Gastrocnemius medialis (tissue), 4 donors: ENCODE measurements around the gene TEAD4. TPM values are rescaled to one million over a fixed set of nuclear protein-coding genes. Genes with fewer than 3 reads are reported as not detected.

Experiments
- ATAC-seq, 2 donors: fragments of 150-250 bp; one replicate each; pipeline ENCODE4 v1.9.1; 2016
- DNase-seq, 2 donors: peaks; one replicate each; pipeline ENCODE4 v3.0.0-alpha.2; 2019
- H3K27ac ChIP-seq, 4 donors: fragments of 200-600 bp; sonication (generic); 1 replicate in 1 of 4; 2 replicates in 3 of 4; pipeline ENCODE4 v1.5.1; 2016 to 2018; ENCODE audit warnings: mild to moderate bottlenecking in 2 of 4, moderate library complexity in 1 of 4
- H3K27me3 ChIP-seq, 3 donors: fragments of 200-600 bp; sonication (generic) in 2 of 3; 1 replicate in 1 of 3; 2 replicates in 2 of 3; pipeline versions ENCODE4 v1.5.1 to v1.6.0; 2016 to 2019; ENCODE audit warnings: mild to moderate bottlenecking in 1 of 3, moderate library complexity in 1 of 3
- H3K36me3 ChIP-seq, 2 donors: fragments of 200-600 bp; sonication (generic) in 1 of 2; one replicate each; pipeline ENCODE4 v1.5.1; 2017 to 2018
- H3K4me1 ChIP-seq, 2 donors: fragments of 200-600 bp; sonication (generic) in 1 of 2; one replicate each; pipeline ENCODE4 v1.5.1; 2016 to 2017; ENCODE audit warnings: mild to moderate bottlenecking in 2 of 2
- H3K4me3 ChIP-seq, 4 donors: fragments of 200-600 bp; sonication (generic) in 3 of 4; 1 replicate in 1 of 4; 2 replicates in 3 of 4; pipeline ENCODE4 v1.5.1; 2016 to 2019; ENCODE audit warnings: mild to moderate bottlenecking in 2 of 4
- H3K9me3 ChIP-seq, 3 donors: fragments of 200-600 bp; sonication (generic) in 2 of 3; 1 replicate in 1 of 3; 2 replicates in 2 of 3; pipeline ENCODE4 v1.5.1; 2016 to 2019
- POLR2A ChIP-seq, 2 donors: fragments of 450-650 bp; IDR thresholded peaks; one replicate each; pipeline ENCODE4 v1.6.1; 2017; ENCODE audit warnings: antibody characterized with exemption in 2 of 2, mild to moderate bottlenecking in 2 of 2, moderate library complexity in 2 of 2
- in situ Hi-C, 4 donors: fragments of 200-750 bp; cut with MboI; loops; one replicate each; pipeline versions ENCODE4 v1.15.0 to v1.8.0; 2017; ENCODE audit warnings: low sequenced_read_pairs in 4 of 4
- intact Hi-C: fragments of 100-400 bp; cut with DNase I; formaldehyde crosslinking; loops from one replicate; pipeline ENCODE4 v1.15.1; 2023; ENCODE audit warnings: low total_unique reads
- total RNA-seq, 4 donors: library from RNA; depleted of rRNA; stranded (reverse); fragments of >200 nt; gene quantifications; one replicate each; pipeline versions ENCODE4 v1.1.0 to v1.2.3, GENCODE V29; 2016
- TF ChIP-seq, protein P1 (sequence below), 5 experiments: fragments of 450-650 bp in 3 of 5; fragments of 200-600 bp in 2 of 5; sonication (generic) in 2 of 5; IDR thresholded peaks in 4 of 5; conservative IDR thresholded peaks in 1 of 5; 1 replicate in 4 of 5; 2 replicates in 1 of 5; pipeline ENCODE4 v1.5.1; 2016 to 2019; ENCODE audit warnings: antibody characterized with exemption in 5 of 5, mild to moderate bottlenecking in 3 of 5, moderate library complexity in 3 of 5

TEAD4 gene
- total RNA-seq, 4 donors from 2014 or later = 91.1 to 201 (median 122) TPM

DNA sequence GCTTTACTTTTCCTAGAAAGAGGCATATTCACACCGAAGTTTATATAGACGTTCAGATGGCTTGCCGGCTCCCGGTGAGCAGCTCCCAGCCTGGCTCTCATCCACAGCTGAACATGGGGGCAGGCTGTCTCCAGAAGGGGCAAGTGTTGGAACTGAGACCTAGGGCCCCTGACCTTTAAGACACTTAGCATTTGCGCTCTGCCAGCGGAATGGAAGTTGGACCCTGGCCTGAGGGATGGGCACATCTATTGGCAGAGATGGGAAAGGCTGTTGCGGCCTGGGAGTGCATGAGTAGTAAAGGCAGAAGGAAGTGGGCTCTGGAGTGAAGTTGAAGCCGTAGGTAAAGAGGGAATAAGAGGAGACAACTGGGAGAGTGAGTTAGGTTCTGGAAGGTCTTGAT, 63.8 kb downstream of the TEAD4 start:
- intact Hi-C loops (no loop called here), in situ Hi-C loops (no loop called here)
- Histone ChIP-seq H3K9me3 (no peaks in the 10 kb centered on the region), H3K4me1 (peaks cover 11 to 15% of the 10 kb centered on the region in 2 donors), H3K4me3 (no peak overlapping the region), H3K27ac (peak overlapping the region in 2 of 4 donors; percentile 17 to 49), H3K27me3 (no peaks in the 10 kb centered on the region), H3K36me3 (peaks cover 0 to 75% of the 10 kb centered on the region in 2 donors)
- TF ChIP-seq, protein P1, sequence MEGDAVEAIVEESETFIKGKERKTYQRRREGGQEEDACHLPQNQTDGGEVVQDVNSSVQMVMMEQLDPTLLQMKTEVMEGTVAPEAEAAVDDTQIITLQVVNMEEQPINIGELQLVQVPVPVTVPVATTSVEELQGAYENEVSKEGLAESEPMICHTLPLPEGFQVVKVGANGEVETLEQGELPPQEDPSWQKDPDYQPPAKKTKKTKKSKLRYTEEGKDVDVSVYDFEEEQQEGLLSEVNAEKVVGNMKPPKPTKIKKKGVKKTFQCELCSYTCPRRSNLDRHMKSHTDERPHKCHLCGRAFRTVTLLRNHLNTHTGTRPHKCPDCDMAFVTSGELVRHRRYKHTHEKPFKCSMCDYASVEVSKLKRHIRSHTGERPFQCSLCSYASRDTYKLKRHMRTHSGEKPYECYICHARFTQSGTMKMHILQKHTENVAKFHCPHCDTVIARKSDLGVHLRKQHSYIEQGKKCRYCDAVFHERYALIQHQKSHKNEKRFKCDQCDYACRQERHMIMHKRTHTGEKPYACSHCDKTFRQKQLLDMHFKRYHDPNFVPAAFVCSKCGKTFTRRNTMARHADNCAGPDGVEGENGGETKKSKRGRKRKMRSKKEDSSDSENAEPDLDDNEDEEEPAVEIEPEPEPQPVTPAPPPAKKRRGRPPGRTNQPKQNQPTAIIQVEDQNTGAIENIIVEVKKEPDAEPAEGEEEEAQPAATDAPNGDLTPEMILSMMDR (IDR thresholded peaks at IDR 0.05 in 4 of 5, conservative IDR thresholded peaks at IDR 0.05 in 1 of 5) = no peak
- TF ChIP-seq POLR2A (IDR thresholded peaks at IDR 0.05) = no peak
- DNase-seq = no peak
- ATAC-seq = peak in 1 of 2 donors; percentile 20

DNA sequence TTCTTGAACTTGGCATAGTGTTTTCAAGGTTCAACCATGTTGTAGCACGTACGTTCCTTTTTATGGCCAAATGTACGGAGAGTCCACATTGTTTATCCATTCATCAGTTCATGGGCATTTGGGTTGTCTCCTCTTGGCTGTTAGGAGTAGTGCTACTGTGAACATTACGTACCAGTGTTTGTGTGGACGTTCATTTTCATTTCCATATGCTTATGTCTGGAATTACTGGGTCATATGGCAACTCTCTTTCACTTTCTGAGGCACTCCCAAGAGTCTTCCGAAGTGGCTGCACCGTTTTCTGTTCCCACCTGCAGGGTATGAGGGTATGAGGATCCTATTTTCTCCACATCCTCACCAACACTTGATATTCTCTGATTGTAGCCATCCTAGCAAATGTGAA, 68.9 kb downstream of the TEAD4 start:
- intact Hi-C loops = no loop called here
- TF ChIP-seq POLR2A (IDR thresholded peaks at IDR 0.05) = no peak
- TF ChIP-seq, protein P1 (IDR thresholded peaks at IDR 0.05 in 4 of 5, conservative IDR thresholded peaks at IDR 0.05 in 1 of 5) = no peak
- in situ Hi-C loops = loop anchor here in 1 of 4 donors (25.0 kb wide), 1 partner anchor 141 kb away; the partner anchor contains the start of genes FOXM1, RHNO1 and TULP3
- Histone ChIP-seq H3K9me3 (no peaks in the 10 kb centered on the region), H3K4me3 (no peak overlapping the region), H3K4me1 (peaks cover 15 to 23% of the 10 kb centered on the region in 2 donors), H3K27ac (no peak overlapping the region), H3K27me3 (no peaks in the 10 kb centered on the region), H3K36me3 (peaks cover 0 to 34% of the 10 kb centered on the region in 2 donors)
- DNase-seq = no peak
- ATAC-seq = no peak

DNA sequence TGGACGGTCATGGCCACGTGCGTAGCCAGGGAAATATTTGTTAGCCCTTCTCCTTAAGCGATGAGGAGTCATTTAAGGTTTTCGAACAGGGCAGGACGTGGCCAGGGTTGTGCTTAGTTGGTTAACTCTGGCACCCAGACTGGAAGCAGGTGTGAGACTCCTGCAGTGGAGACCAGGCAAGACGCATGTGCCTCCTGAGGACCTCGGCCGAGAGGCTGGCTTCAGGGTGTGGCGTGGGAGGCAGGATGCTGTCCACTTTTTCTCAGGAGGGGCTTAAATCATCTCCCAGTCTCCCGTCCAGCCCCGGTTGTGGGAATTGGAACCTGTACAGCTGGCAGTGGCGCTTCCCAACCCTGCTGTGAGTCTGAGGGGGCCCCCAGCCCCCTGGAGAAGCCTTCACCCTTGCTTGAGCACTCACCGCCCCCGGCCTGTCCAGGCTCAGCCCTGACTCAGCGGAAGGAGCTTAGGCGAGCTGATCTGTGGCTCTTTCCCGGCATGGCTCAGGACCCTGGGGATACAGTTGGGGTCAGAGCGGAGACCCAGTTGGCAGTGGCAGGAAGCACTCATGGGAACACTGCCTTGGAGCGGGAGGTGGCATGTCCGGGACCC, 71.7 kb downstream of the TEAD4 start:
- intact Hi-C loops (no loop called here), in situ Hi-C loops (loop anchor here in 3 of 4 donors (5.0 to 25.0 kb wide), 5 partner anchors 74 to 176 kb away; partner anchors contain the start of genes TEAD4 (in 2 of the 3), FOXM1 (in 1 of the 3), RHNO1 (in 1 of the 3) and TEX52 (in 1 of the 3))
- no peak for ATAC-seq
- Histone ChIP-seq H3K27ac (peak overlapping the region in 3 of 4 donors; percentile 78 to 95 (median 91)), H3K4me1 (peaks cover 24 to 36% of the 10 kb centered on the region in 2 donors), H3K4me3 (no peak overlapping the region), H3K9me3 (no peaks in the 10 kb centered on the region), H3K27me3 (no peaks in the 10 kb centered on the region), H3K36me3 (peaks cover 0 to 29% of the 10 kb centered on the region in 2 donors)
- no peak for TF ChIP-seq POLR2A (IDR thresholded peaks at IDR 0.05)
- TF ChIP-seq, protein P1 (IDR thresholded peaks at IDR 0.05 in 4 of 5, conservative IDR thresholded peaks at IDR 0.05 in 1 of 5) = no peak
- no peak for DNase-seq

DNA sequence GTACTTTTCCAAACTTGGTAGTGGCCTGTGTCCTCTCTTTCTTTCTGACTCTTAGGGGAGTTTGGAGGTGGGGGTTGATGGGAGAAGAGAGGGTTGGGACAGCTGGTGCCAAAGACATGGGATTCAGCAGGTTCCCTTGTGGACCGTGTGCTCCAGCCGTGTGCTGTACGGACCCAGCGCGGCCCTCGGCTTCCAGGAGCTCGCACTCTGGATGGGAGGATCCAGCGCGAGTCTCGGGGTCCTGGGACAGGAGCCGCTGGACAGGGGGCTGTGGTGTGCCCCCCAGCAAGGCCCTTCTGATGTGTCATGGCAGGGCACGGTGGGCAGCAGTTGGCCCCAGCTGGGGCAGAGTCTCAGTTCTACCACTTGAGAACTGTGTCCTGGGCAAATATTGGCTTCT, 73.0 kb downstream of the TEAD4 start:
- H3K36me3 ChIP-seq = peaks cover 0 to 19% of the 10 kb centered on the region in 2 donors
- ATAC-seq = no peak
- no peak overlapping the region for H3K4me3 ChIP-seq
- TF ChIP-seq, protein P1 (IDR thresholded peaks at IDR 0.05 in 4 of 5, conservative IDR thresholded peaks at IDR 0.05 in 1 of 5) = no peak
- TF ChIP-seq POLR2A (IDR thresholded peaks at IDR 0.05) = no peak
- H3K4me1 ChIP-seq = peaks cover 24 to 36% of the 10 kb centered on the region in 2 donors
- no peaks in the 10 kb centered on the region for H3K27me3 ChIP-seq
- DNase-seq = no peak
- in situ Hi-C loops = loop anchor here in 3 of 4 donors (5.0 to 25.0 kb wide), 5 partner anchors 75 to 177 kb away; partner anchors contain the start of genes TEAD4 (in 2 of the 3), FOXM1 (in 1 of the 3), RHNO1 (in 1 of the 3) and TEX52 (in 1 of the 3)
- intact Hi-C loops = no loop called here
- peak overlapping the region; percentile 78 to 95 (median 91) for H3K27ac ChIP-seq
- no peaks in the 10 kb centered on the region for H3K9me3 ChIP-seq
